Stimulated activated CD8-positive, alpha-beta memory T cell treated with anti-CD3 and anti-CD28 coated beads, Interleukin-4, amount 100 ng/mL, for 4 hours (primary cell): ENCODE results near the gene PMVK.
"Not testable (repeated sequence)": the region's sequence is repeated elsewhere in the genome, so short reads cannot be mapped to it uniquely, and the experiment has no call there.

ENCODE experiments used
- DNase-seq, 2 donors: peaks; one replicate each; pipeline ENCODE4 v3.0.0-alpha.2; 2020; ENCODE audit warnings: low read depth in 2 of 2, low spot score in 1 of 2

PMVK gene

GRCh38 chr1:154925335-154926170 is 11.0 kb downstream of the PMVK start:
- DNase-seq: no peak

DNA sequence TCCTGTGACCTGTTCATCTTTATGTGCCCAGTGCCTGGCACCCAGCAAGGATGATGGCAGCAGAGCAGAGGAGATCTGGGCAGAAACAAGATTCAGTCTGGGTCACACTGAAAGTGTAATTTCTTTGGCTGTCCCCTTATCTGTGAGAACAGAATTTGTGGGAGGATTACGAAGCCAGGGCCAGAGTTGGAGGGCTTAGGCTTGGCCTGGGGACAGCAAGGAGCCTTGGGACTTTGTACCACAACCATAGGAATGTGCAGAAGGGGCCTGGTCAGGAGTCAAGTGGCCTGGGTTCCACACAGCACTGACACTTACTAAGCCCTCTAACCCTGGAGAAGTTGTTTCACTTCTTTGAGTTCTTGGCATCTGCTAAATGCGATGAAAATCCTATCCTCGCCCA is 12.8 kb downstream of the PMVK start:
- DNase-seq: no peak

GRCh38 chr1:154913273-154913672 is 23.2 kb downstream of the PMVK start:
- DNase-seq: no peak

GRCh38 chr1:154912755-154913154 is 23.8 kb downstream of the PMVK start:
- no peak for DNase-seq

DNA sequence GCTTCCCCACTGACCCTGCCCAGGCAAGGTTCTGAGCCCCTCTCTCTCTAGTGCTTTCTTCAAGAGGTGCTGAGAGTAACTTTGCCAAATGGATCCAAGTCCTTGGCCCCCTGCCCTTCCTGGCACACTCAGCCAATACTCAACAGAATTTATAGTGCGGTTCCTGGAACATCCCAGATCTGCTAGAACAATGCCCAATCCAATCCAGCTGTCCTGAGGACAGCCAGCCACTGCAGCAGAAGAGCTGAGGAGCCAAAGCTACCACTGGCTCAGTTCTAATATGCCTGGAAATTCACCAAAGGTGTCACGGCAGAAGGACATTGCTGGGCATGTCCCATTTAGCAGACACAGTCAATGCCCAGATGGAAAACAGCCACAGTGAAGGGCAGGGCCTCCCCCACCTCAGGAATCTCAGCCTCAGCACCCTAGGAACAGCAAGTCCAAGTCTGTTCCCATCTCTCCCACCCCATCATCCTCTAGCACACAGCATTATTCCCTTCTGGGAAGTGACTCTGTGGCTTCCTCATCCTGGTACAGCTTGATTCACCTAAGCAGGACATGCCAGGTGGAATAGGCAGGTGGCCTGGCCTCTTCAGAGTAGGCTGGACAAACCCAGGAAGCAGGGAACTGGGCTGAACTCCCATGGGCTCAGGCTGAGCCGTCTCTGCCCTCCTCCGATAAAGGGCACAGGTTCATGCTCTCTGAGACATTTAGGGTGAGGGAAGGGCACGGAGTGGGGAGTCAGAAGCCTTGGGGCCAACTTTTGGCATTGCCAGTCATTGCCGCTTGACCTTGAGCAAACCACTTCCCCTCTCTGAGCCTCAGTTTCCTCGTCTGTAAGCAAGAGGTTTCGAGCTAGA is 24.6 kb downstream of the PMVK start:
- no peak for DNase-seq

DNA sequence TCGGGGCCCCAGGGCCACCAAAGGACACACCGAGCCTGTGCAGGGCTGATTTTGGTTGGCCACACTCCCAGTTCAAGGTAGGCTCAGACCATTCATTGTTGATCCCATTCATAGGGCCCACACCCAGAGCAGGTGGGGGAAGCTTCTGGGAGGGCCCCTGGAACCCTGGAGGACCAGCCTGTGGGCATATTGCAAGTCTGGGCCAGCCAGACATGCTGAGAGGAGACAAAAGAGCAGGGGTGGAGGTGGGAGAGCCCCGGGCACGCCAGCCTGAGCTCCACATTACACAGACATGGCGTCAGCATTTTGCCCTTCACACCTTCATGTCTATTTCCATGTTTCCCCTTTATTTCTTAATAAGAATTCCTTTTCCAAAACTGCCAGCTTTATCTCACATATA is 25.7 kb downstream of the PMVK start:
- no peak for DNase-seq

GRCh38 chr1:154908937-154909336 is 27.6 kb downstream of the PMVK start:
- no peak for DNase-seq

- not testable (repeated sequence) for DNase-seq
These were observed 28.4 kb downstream of the PMVK start for GRCh38 chr1:154908129-154908528.

GRCh38 chr1:154906621-154907081 is 29.9 kb downstream of the PMVK start:
- DNase-seq: no peak

GRCh38 chr1:154902938-154903566 is 33.5 kb downstream of the PMVK start:
- no peak for DNase-seq

GRCh38 chr1:154901591-154901990 is 34.9 kb downstream of the PMVK start:
- DNase-seq: no peak

DNA sequence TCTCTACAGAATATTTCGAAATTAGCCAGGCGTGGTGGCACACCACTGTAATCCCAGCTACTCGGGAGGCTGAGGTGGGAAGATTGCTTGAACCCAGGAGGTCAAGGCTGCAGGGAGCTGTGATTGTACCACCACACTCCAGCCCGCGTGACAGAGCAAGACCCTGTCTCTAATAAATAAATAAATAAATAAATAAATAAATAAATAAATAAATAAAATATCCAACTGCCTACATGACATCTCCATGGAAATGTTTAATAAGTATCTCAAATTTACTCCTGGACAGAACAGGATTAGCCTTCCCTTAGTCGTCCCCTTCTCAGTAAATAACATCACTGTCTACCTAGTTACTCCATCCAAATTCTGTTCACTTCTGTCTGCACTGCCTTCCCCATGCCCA is 37.5 kb downstream of the PMVK start:
- no peak for DNase-seq

- DNase-seq: no peak
These were observed 39.7 kb downstream of the PMVK start for GRCh38 chr1:154896771-154897286.

DNA sequence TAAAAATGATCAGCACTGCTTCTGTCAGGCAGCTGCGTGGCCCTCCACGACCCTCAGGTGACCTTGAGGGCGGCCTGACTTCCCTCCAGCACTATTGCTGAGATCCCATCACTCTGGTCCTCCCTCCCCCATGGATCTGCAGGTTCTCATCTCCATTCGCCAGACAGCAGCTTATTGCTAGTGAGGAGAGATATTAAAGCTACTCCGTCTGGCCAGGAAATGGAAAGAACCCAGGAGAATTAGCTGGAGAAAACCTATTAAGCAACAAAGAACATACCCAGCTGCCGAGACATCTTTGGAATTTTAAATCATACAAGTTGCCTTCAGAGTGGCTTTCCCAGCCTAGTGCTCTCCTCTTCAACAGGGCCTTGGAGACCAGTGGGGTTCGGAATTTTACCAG is 40.7 kb downstream of the PMVK start:
- DNase-seq: no peak

DNA sequence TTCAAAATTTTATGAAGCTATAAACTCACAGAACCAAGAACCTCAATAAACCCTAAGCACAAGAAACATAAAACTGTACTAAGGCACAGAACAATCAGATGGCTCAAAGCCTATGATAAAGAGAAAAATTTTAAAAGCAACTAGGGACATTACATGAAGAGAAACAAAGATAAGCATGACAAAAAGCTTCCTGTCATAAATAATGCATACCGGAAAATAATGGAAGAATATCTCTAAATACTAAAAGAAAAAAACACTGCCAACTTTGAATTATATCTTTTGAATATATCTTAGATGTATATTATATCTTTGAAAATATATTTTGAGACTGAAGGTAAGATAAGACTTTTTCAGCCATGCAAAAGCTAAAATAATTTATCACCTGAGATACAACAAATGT is 45.1 kb downstream of the PMVK start:
- no peak for DNase-seq

GRCh38 chr1:154888757-154889156 is 47.8 kb downstream of the PMVK start:
- no peak for DNase-seq

DNA sequence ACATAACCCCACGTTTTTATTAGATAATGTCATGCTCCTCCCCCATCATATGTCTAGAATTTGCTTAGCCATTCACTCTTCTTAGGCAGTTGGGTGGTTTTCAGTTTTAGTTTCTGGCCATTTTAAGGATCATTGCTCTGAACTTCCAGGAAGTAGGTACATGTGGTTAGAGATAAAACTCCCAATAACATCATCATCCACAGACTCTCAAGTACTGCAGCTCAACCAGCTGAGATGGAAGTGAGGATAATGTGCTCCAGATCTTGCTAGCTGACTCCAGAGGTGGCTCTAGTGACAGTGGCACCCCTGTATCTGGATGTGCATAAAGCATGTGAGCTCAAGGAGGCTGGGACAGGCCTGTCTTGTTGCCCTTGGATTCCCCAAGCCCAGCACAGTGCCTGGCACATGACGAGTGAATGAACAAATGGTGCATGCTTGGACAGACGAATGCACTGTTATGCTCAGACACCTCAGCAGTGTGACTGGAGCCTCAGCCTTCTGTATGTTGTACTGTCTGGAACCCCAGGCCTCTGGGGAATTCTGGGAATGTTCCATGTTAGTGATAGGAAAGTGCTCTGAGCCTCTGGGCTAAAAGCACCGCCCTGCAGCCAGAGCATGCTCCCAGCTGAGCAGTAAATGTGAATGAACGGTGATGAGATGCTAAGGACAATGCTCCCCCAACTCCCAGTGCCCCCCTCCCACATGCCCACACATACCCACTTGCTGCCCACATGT is 50.1 kb downstream of the PMVK start:
- no peak for DNase-seq

DNA sequence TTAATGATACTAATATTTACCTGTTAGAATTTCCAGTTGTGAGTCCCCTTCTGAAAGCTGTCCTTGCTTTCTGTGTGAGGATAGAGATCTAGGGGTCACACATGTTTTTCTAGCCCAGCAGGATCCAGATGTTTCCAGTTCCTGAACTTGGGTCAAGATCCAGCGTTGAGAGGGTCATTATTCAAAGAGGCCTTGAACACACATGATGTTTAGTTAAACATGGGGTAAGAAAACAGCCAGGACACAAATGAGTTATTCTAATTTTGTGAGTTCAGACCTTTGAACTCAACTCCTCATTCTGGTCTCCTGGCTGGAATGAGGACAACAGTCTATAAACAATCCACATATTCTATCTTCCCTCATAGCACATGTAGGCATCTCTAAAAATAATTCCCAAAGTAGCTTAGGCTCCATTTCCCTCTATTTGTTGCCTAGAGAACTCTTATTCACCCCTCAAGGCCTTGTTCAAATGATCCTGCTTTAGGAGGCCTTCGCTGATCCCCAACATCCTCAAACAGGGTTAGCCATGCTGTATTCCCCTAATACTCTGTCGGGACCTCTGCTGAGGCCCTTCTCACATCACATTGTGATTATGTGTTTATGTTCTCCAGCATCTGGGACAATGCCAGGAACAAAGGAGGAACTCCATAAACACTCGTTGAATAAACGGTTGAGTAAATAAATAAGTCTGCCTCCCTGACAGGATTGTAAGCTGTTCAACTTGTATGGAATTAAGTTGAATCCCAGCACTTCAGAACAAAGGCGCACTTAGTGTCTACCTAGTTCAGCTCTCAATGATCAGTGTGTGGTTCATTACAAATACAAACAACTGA is 51.4 kb downstream of the PMVK start:
- no peak for DNase-seq

DNA sequence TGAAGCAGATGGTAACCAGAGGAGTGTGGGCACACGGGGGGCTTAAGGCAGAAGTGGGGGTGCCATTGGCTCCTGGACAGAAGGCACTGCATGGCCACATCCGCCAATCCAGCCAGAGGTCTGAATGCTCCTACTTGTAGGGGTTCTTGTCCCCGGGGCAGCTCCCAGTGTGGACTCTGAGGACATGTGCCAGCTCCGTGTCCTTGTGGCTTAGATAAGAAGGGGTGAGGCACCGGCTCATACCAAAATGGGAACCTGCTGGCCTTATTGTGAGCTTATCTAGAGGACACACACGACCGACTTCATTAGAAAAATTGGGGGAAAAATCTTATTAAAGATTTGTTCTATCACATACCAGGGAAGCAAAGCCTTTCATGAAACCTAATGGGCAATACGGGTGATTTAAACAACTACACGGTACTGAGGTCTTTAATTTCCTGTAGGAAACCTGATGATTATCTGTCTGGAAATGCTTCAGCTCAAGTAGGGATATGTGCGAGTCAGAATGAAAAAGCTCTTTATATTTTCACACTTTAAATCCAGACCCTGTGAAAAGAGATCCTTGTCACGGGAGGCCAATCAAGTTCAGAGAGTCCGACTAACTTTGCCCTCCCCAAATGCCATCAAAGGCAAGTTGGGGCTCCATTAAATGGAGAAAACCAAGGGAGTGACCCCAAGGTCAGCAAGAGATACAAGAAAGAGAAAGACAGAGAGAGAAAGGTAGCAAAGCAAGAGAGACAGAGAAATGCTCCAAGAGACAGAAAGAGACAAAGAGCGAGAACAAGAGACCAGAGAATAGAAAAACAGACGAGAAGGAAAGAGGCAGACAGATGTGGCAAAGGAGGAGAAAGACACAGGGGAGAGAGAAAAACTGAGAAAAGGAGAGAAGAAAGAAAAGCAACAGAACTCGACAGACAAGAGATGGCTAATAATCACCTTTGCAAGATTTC is 52.3 kb downstream of the PMVK start:
- DNase-seq: no peak
